Stromal cell of bone marrow (primary cell): ENCODE results near the gene STOX2.

Experiments
- DNase-seq: peaks from one replicate; pipeline ENCODE4 v3.0.0-alpha.2; 2012; ENCODE audit warnings: low read depth

The STOX2 gene

DNA sequence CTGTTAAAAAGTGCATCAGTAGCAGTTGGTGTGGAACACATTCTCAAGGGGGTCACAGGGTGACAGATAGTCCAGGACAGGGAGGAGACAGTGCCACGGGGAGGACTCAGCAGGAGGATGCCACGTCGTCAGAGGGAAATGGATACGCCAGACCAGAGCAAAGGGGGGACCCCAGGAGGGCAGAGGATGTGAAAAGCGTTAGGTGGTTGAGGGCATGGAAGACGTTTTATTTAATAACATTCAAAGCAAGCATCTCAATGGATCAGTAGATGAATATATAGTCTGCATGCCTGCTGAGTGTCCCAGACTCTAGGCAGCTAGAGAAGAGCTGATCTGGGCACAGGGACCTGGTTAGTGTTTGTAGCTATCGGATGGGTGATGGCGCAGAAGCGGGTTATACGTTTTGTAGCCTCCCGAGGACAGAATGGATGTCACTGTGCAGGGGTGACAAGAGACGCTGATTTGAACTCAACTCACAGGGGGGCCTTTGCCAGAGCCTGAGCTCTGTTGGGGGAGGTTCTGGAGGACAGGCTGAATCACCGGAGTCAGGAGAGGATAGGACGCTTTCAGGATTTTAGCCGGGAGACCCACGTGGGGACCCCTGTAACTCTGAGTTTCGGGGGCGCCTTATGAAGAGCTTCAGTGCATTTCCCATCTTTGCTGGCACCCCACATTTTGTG, 81.3 kb downstream of the STOX2 start:
- no peak for DNase-seq

DNA sequence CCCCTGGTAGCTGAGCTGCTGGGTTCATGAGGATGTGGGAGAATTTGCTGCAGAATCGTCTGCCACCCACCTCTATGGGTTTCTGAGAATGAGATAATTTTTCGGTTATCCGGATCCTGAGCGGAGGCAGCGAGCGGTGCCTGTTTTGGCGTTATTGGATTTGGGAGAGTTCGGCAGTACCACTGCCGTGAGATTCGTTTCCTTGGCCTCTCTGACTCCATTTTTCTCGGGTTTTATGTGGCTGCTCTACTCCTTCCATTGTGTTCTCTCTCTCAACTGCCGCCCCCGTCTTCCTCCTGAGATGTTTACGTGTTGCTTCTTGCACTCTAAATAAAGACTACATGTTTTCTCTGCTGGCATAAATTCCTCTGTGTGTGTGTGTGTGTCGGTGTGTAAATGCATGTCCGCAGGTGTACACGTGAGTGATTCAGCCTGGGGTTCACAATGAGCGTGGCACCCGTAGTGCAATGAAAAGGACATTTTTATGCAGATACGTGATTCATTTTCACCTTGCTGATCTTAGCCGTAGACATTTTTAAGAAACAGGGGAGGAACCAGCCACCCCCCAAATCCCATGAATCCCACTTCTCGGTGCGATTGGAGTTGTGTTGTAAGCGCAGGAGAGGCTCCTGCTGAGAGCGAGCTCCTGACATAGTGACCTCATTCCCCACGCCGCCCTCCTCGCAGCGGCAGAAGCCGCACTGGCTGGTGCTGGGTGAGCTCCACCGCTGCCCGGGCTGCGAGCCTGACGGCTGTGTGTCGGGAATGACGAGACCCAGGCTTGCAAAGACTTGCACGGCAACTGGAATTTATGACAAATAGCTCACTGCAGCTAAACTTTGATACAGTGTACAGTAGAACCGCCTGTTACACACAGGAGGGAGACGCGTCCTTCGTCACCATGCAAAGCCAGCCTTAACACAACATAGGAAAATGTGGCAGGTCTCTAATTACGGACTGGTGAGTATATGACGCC, 82.2 kb downstream of the STOX2 start:
- DNase-seq = peak; percentile 72

DNA sequence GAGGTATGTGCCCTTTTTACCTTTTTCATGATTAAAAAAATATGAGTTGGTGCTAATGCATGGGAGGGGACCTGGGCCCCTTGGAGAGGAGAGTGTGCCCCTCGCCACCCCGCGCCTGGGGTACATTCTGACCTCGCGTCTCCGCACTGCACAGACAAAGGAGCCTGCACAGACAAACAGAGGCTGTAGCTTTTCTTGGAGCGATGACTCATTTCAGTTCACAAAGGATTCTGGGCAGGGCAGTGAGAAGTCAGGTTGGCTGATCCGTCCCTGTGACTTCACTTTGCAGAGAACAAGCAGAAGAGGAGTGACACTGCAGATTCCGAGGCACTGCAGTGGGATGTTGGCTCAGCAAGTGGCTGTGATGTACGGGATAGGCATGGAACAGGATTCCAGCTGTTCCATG, 82.9 kb downstream of the STOX2 start:
- DNase-seq = peak; percentile 76

DNA sequence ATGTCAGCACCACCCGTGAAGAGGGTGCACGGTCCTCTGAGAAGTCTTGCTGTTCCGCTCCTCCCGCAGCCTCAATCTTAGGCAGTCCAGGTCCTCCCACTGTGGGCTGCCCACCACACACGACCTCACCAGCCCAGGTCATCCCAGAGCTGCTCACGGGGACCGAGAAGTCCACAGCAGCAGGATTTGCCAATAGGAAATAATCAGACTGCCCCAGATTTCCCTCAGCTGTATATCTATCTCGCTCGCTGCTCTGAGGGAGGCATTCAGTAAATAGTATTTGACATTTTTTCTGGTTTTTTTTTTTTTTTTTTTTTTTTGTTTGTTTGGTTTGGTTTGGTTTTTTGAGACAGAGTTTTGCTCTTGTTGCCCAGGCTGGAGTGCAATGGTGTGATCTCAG, 83.8 kb downstream of the STOX2 start:
- no peak for DNase-seq

DNA sequence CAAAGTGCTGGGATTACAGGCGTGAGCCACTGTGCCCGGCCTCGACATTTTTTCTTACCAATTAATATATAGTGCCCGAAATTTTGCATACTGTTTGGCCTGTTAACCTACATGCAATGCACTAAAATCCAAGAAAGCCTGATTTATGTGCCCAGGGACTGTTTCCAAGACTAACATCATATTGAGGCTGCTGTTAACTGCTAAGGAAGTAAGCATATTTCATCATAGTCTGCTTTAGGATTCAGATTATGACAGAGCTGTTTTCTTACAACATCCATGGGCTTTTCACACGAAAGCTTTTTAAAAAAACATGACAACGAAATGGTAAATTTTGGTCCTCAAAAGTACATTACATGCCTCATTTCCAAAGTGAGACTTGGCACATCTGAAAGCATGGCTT, 84.4 kb downstream of the STOX2 start:
- peak; percentile 53 for DNase-seq

DNA sequence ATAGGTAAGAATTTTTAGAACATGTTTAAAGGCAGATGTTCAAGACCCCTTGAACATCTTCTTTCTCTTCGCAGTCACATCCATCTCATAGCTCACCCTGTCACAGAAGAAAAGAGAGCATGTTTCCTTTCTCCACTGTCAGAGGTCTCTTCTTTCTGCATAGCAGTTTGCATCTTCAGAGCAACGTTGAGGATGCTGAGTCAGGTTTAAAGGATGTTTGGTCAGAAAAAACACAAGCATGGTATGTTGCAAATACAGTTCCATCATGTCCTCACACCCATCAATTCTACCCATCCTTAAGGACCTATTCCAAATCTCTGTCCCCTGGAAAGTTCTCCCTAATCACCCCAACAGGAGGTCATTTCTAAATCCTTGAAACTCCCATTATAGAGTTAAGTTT, 84.8 kb downstream of the STOX2 start:
- no peak for DNase-seq

DNA sequence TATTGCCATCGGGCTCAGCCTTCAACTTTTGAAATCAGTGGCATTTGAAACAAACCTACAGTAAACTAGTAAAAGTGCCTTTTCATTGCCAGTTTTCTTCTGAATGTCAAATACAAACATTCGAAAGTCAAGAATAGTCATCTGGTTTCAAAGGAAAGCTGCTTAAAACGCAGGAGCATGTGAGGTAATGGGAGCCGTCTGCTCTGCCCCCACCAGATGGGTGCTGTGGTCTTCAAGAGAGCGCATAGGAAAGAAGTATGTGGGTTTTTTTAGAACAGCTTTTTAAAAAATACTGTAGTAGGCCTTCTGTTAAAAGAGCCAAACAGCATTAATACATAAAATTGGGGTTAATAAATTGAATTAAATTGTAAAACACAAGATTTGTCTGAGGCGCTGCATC, 88.6 kb downstream of the STOX2 start:
- no peak for DNase-seq

DNA sequence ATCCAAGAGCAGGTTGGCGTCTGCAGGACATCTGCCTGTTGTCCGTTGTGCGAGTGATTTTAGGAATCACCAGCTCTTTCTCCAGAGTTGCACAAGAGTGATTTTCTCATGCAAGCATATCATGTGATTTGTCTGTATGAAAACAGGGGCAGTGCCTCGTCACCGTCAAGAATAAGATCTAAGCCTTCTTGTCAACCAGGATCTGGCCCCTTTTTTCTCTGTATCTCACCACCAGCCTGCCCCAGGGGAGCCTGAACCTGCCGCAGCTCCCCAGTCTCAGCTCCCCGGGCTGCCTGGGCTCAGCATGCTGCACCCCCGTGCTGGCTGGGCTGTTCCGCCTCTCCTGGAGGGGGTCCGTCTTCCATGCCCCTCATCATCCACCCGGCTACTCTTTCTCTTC, 90.5 kb downstream of the STOX2 start:
- DNase-seq = no peak

DNA sequence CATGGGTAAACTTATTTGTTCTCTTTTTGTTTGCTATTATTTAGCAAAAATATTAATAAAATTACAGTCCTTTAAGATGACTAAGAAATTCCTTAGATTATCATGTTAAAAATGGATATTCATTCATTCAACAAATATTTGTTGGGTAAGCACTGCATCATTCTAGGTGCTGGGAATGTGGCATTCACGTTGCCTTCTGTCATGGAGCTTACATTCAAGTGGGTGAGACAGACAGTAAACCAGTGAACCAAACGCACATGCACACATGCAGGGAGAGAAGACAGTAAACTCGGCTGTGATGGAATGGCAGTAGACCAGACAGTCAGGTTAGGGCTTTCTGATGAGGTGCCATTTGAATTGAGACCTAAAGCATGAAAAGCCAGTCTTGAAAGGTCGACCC, 91.8 kb downstream of the STOX2 start:
- DNase-seq = no peak

DNA sequence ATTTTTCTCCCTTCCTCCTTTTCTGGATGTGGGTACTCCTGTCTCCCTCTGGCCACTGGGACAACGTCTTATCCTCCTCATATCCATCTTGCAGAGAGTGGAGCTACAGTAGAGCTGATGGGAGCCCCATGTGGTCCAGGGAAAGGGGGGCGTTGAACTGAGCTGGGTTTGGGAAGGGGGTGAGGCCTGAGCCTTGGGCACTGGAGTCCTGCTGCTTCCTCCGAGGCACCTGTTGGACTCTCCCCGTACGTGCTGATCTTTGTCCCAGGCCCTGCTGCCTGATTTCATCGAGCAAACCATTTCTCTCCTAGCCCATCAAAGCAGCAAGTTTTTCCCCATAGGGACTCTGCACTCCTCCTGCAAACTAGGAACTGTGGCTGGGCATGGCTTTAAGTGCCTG, 94.3 kb downstream of the STOX2 start:
- no peak for DNase-seq

DNA sequence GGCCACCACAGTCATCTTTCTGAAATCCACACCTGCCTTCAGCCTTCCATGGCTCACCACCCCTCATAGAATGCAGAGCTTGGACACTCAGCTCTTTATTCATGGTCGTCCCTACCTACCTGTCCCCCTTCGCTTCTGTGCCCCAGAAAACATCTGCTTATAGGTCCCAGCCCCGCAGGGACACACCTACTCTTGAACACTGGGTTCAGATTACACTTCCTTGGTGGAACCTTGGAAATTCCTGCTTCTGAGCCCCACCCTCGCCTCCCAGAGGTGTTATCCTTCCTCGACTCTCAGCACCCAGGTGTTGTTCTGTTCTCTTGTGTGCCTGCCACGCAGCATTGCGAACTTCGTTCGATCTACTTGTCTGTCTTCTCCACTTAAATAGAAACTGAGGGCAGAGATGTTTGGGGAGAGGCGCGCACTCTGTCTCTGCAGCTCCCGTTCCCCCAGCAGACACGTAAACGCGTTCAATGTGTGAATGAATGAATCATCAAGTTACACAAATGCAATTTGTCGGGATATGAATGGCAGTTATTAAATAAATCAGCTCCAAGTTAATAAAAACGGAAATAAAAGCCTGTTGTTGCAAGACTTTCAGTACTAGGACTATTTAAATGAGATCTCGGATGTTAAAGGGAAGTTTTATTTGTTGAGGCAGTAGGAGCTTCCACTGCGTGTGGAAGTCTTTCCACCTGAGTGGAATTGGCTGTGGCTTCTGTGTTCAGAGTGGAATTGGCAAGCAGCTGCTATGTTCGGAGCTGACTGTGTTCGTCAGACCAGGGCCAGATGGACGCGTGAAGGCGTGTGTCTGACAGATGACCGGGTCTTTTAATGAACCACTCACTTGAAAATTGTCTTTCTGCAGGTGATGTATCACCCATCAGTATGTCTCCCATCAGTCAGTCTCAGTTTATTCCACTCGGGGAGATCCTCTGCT, 95.6 kb downstream of the STOX2 start:
- DNase-seq = no peak

DNA sequence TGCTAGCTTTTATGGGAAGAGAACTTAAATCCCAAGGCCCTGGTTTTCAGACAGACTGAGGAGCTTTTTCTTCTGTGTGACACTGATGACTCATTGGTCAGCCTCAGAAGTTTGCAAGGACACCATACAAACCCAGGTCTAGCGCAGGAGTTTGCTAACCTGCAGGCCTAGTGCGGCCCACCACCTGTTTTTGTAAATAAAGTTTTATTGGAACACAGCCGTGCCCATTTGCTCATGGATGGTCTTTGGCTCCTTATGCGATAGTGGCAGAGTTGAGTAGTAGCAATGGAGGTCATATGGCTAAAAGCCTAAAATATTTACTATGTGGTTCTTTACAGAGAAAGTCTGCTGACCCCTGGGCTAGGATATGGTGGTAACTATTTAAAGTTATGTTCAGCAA, 98.3 kb downstream of the STOX2 start:
- no peak for DNase-seq

DNA sequence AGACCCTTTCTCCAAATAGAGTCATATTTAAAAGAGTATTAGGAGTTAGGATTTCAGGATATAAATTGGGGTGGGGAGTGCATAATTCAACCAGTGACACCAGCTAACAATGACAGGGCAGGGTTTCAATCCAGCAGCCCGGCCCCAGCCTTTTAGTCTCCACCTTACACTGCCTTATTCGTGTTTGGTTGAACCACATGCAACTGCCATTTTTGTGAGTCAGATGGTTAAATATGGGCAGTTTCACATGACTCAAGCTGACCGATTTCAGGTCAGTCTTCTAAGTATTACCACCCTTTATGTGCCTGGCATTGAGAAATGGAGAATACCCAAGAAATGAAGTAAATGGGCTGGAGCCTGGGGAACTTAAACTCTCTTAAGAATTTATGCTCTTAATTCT, 102.8 kb downstream of the STOX2 start:
- no peak for DNase-seq

DNA sequence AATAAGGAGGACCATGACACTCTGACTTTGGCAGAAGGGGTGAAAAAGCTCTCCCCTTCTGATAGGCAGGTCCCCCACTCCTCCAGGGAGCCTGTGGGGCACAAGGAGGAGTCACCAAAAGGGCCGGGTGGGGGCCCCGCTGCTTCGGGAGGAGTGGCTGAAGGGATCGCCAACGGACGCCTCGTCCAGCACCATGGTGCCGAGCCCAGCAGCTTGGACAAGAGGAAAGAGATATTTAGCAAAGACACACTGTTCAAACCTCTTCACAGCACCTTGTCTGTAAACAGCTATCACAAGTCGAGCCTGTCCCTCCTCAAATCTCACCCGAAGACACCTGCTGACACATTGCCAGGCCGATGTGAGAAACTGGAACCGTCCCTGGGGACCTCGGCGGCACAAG, 105.6 kb downstream of the STOX2 start:
- DNase-seq = no peak

DNA sequence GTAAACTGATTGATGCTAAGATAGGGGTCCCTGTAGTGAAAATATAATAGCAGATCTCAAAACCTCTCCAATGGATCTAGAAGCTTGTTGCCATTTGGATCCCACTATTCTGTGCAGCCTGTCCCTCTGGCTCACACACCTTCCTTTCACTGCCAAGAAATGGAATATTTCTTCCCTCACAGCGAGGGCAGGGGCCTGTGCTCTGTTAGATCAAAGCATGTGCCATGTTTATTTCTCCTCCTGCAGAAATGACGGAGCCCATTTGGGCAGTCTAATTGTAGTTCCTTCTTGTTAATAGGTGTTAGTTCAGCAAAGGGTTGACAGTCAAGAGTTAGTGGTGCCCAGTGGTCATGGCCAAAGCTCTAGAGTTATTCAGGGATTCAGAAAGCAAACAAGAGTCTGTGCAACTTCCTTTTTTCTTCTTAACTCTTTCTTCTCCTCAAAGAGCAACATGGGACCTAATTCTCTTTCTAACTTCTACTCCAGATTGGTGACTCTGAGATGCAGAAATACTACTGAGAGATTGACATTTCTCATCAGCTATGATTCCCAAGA, 106.8 kb downstream of the STOX2 start:
- no peak for DNase-seq

DNA sequence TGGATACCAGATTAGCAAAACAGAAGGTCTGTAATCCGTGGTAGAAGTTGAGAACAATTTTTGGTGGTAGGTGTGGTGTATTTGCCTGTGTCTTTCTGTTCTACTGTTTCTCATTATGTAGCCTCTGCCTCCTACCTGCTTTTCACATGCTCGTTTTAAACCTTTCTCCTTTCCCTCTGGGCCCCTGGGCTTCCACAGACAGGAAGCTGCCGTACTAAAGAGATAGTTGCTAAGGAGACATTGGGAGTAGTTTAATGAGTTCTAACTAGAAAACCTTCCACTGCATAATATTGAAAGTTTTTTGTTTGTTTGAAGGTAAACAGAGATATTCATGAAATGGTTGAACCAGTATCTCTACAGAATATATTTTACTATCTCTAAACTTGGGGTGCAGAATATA, 107.8 kb downstream of the STOX2 start:
- no peak for DNase-seq

DNA sequence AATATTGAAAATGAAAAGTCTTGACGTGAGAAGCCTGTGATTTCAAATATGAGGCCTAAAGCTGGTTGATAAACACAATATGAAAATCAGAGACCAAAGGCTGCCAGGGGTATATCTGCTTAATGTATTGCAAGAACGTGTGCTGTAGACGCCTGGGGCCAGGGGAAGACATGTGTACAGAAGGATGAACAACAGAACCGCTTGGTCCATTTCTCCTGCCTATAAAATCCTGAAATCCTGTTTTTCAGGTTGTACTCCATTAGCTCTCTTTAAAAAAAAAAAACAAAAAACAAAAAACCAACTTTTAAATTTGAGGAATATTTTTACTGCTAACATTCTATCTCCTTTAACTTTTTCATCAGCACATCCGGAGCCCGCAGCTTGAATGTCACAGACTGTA, 109.2 kb downstream of the STOX2 start:
- DNase-seq = no peak

DNA sequence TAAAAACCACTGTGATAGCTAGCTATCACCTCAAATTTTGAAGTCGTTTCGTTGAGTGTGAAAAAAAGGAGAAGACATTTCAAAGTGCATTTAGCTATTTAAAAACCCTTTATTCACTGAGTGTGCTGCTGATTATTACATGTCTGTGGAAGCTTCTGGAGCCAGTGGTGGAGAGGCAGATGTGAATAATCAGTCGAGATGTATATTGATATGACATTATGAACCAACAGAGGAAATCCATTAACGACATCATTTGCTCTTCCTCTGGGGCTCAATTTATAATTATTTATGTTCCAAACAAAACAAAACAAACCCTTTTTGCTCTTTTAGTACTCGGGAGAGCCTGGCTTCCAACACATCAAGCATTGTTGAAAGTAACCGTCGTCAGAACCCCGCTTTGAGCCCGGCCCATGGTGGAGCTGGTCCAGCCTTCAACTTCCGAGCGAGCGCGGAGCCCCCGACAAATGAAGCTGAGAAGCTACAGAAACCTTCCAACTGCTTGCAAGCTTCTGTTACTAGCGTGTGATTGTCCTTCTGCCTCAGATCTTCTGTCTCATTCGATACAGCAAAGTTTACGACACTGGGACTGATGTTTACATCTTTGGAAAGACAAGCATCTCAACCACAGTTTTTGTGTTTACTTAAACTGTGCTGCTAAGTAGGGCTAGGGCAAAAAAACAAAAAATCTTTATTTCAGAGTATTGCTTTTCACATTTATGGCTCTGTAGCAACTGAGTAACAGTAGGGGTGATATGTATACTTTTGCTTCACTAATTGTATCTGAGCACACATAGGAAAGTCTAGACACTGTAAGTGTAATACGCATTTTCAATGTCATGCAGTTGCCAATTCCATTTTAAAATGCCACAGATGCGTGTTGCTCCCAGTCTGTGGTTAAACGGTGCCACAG, 111.9 kb downstream of the STOX2 start:
- DNase-seq = no peak

DNA sequence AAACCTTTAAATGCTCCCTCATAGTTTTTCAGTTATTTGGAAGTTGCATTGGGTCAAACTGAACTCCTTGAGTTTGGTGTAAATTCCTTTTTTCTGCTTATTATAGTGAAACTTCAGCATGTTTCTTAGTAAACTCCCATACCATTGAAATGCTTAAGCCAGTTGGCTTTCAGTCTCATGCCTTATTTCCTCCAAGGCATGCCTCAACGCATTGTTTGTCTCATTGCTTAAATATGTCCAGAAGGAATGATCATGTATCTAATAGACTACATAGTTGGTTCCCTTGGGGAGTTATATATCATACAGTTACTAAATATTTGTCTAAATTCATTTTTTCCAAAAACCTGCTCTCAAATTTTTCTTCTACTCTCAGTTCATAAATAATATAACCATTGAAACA, 114.0 kb downstream of the STOX2 start:
- DNase-seq = no peak

DNA sequence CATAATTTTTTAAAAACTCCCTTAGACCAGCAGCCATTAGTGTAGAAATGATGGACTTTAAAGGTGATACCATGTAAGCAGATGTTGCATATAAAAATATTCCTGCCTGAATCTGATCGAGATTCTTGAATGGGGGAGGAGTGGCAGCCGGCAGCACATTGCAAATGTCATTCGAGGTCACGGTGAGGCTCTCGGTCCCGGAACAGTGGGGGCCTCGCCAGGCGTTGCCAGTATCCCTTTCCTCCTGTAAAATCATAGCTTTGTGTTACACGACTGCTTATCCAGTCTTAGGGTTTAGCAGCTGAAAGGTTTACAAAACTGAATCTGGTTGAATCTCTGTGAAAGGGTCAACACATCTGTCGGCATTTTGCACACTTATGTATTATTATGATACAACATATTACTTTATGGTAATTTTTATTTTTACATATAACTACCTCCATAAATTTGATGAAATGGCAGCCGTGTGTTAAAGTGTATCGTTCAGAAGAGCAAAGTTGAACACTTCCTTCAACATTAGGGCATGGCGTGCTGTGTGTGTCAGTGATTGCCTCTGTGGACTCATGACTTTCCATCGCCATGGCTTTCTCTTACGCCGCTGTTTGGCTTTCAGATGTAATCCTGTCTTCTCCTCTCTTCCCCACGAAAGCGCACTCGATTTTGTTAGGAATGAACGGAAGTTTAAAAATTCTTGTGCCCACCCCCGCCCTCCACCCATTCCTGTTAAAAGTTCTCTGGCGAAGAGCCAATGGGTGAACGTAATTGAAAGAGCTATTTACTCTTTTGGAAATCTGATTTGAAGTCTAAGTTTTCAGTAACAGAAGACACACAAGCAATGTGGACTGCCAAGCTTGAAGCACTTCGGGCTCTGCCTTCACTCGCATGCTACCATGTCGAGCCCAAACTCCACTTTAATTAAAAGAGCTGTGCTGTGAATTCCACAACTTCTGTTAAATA, 114.8 kb downstream of the STOX2 start:
- no peak for DNase-seq
